H9 (cell line): ENCODE data around the gene CCDC40. TPM values are rescaled to one million over a fixed set of nuclear protein-coding genes. Genes with fewer than 3 reads are reported as not detected.

ENCODE experiments used
- DNase-seq: peaks from one replicate; pipeline ENCODE4 v3.0.0-alpha.2; 2017
- H2AFZ ChIP-seq: one replicate; pipeline ENCODE4 v1.6.1; 2013; ENCODE audit warnings: mild to moderate bottlenecking, low read length, control low read depth, moderate library complexity
- H2AK5ac ChIP-seq: 2 replicates; pipeline ENCODE4 v1.6.1; 2013; ENCODE audit warnings: low read length, control low read depth, mixed read lengths; ENCODE audit not compliant: insufficient read length
- H2BK120ac ChIP-seq: one replicate; pipeline ENCODE4 v1.6.1; 2013; ENCODE audit warnings: low read depth, mild to moderate bottlenecking, low read length, control low read depth, inconsistent platforms; ENCODE audit not compliant: poor library complexity, severe bottlenecking
- H2BK12ac ChIP-seq: 2 replicates; pipeline ENCODE4 v1.6.1; 2013; ENCODE audit warnings: low read length, control low read depth, mixed read lengths, low read depth; ENCODE audit not compliant: insufficient read length
- H2BK15ac ChIP-seq: 2 replicates; pipeline ENCODE4 v1.6.1; 2013; ENCODE audit warnings: low read depth, low read length, control low read depth
- H2BK20ac ChIP-seq: one replicate; pipeline ENCODE4 v1.6.1; 2013; ENCODE audit warnings: low read depth, mild to moderate bottlenecking, low read length, control low read depth, inconsistent platforms; ENCODE audit not compliant: poor library complexity, severe bottlenecking
- H2BK5ac ChIP-seq: 2 replicates; pipeline ENCODE4 v1.6.1; 2013; ENCODE audit warnings: low read length, control low read depth, mixed read lengths; ENCODE audit not compliant: insufficient read length
- H3K14ac ChIP-seq: 2 replicates; pipeline ENCODE4 v1.6.1; 2013; ENCODE audit warnings: low read length, control low read depth; ENCODE audit not compliant: insufficient read depth
- H3K18ac ChIP-seq: 2 replicates; pipeline ENCODE4 v1.6.1; 2013; ENCODE audit warnings: low read depth, mild to moderate bottlenecking, mixed read lengths, low read length, control low read depth; ENCODE audit not compliant: insufficient read length
- H3K23ac ChIP-seq: 2 replicates; pipeline ENCODE4 v1.6.1; 2013; ENCODE audit warnings: low read length, control low read depth, mixed read lengths, low read depth; ENCODE audit not compliant: insufficient read length
- H3K23me2 ChIP-seq: 2 replicates; pipeline ENCODE4 v1.6.1; 2013; ENCODE audit warnings: low read depth, mild to moderate bottlenecking, mixed read lengths, low read length, control low read depth; ENCODE audit not compliant: insufficient read length, poor library complexity, severe bottlenecking
- H3K27ac ChIP-seq: 2 replicates; pipeline ENCODE4 v1.5.1; 2013; ENCODE audit warnings: low read length, control low read depth, mixed read lengths, low read depth; ENCODE audit not compliant: insufficient read length
- H3K27me3 ChIP-seq: 2 replicates; pipeline ENCODE4 v1.6.1; 2013; ENCODE audit warnings: low read length, control low read depth, inconsistent platforms; ENCODE audit not compliant: insufficient read depth
- H3K4ac ChIP-seq: 2 replicates; pipeline ENCODE4 v1.6.1; 2013; ENCODE audit warnings: low read depth, mild to moderate bottlenecking, control low read depth, inconsistent platforms, low read length, moderate library complexity
- H3K4me1 ChIP-seq: 2 replicates; pipeline ENCODE4 v1.6.1; 2013; ENCODE audit warnings: low read length, control low read depth, inconsistent platforms; ENCODE audit not compliant: insufficient read depth
- H3K4me2 ChIP-seq: 2 replicates; pipeline ENCODE4 v1.6.1; 2013; ENCODE audit warnings: low read length, control low read depth, mixed read lengths; ENCODE audit not compliant: insufficient read length, insufficient read depth
- H3K56ac ChIP-seq: 2 replicates; pipeline ENCODE4 v1.6.1; 2013; ENCODE audit warnings: low read depth, mild to moderate bottlenecking, mixed read lengths, low read length, control low read depth; ENCODE audit not compliant: insufficient read length
- H3K79me1 ChIP-seq: 2 replicates; pipeline ENCODE4 v1.6.1; 2013; ENCODE audit warnings: low read depth, mild to moderate bottlenecking, moderate library complexity, low read length, control low read depth, inconsistent platforms; ENCODE audit not compliant: insufficient read depth, poor library complexity, severe bottlenecking
- H3K79me2 ChIP-seq: 2 replicates; pipeline ENCODE4 v1.6.1; 2013; ENCODE audit warnings: low read length, control low read depth, inconsistent platforms; ENCODE audit not compliant: insufficient read depth
- H3K9ac ChIP-seq: 2 replicates; pipeline ENCODE4 v1.6.1; 2013; ENCODE audit warnings: low read length, control low read depth, mixed read lengths; ENCODE audit not compliant: insufficient read length; ENCODE audit errors: extremely low read depth
- H3K9me3 ChIP-seq: one replicate; pipeline ENCODE4 v1.6.1; 2013; ENCODE audit warnings: low read depth, low read length, inconsistent platforms; ENCODE audit not compliant: control insufficient read depth
- H3T11ph ChIP-seq: one replicate; pipeline ENCODE4 v1.6.1; 2013; ENCODE audit warnings: mild to moderate bottlenecking, low read length, control low read depth, inconsistent platforms
- H4K20me1 ChIP-seq: one replicate; pipeline ENCODE4 v1.6.1; 2013; ENCODE audit not compliant: control insufficient read depth, insufficient read length, insufficient read depth
- H4K5ac ChIP-seq: 2 replicates; pipeline ENCODE4 v1.6.1; 2013; ENCODE audit warnings: low read depth, mild to moderate bottlenecking, mixed read lengths, low read length, control low read depth; ENCODE audit not compliant: insufficient read length
- H4K8ac ChIP-seq: replicated peaks from 2 replicates; pipeline ENCODE4 v1.6.1; 2013; ENCODE audit warnings: low read length, control low read depth, mixed read lengths, low read depth; ENCODE audit not compliant: insufficient read length
- H4K91ac ChIP-seq: 2 replicates; pipeline ENCODE4 v1.6.1; 2013; ENCODE audit warnings: low read depth, mild to moderate bottlenecking, moderate library complexity, mixed read lengths, low read length, control low read depth; ENCODE audit not compliant: insufficient read length
- H3K27ac Mint-ChIP-seq, 3 experiments: 2 replicates in 2 of 3; 3 replicates in 1 of 3; pipeline ENCODE4 v1.8.0; 2020 to 2021; ENCODE audit warnings: mixed read lengths in 3 of 3, mild to moderate bottlenecking in 1 of 3, moderate library complexity in 1 of 3
- H3K27me3 Mint-ChIP-seq: 2 replicates; pipeline ENCODE4 v1.8.0; 2021; ENCODE audit warnings: low read depth, mild to moderate bottlenecking, moderate library complexity, mixed read lengths
- H3K36me3 Mint-ChIP-seq, 3 experiments: 2 replicates in 2 of 3; 3 replicates in 1 of 3; pipeline ENCODE4 v1.8.0; 2020 to 2021; ENCODE audit warnings: low read depth in 3 of 3, mixed read lengths in 3 of 3; ENCODE audit not compliant: insufficient read depth in 1 of 3
- H3K4me1 Mint-ChIP-seq, 2 experiments: 2 replicates each; pipeline ENCODE4 v1.8.0; 2020; ENCODE audit warnings: mixed read lengths in 2 of 2
- H3K4me3 Mint-ChIP-seq, 2 experiments: 2 replicates in 1 of 2; 3 replicates in 1 of 2; pipeline ENCODE4 v1.8.0; 2020 to 2021; ENCODE audit warnings: mild to moderate bottlenecking in 2 of 2, mixed read lengths in 2 of 2, moderate library complexity in 1 of 2
- H3K9me3 Mint-ChIP-seq, 2 experiments: 2 replicates in 1 of 2; 3 replicates in 1 of 2; pipeline ENCODE4 v1.8.0; 2020; ENCODE audit warnings: mild to moderate bottlenecking in 2 of 2, mixed read lengths in 2 of 2, moderate library complexity in 1 of 2
- CTCF ChIP-seq: fragments of 200-600 bp; sonication (generic); conservative IDR thresholded peaks from 3 replicates; pipeline ENCODE4 v1.8.0; 2021; ENCODE audit warnings: antibody characterized with exemption, mild to moderate bottlenecking
- WGBS: extraction: QIAGEN DNeasy Blood & Tissue Kit; methylation state at CpG from one replicate; pipeline ENCODE4 v1.1.7; 2013; ENCODE audit warnings: missing lambda C conversion rate, low lambda C conversion rate, mixed read lengths; ENCODE audit not compliant: insufficient read length; ENCODE audit errors: extremely low coverage; 5-methylcytosine and 5-hydroxymethylcytosine counted together
- total RNA-seq: library from RNA; stranded (reverse); gene quantifications from 2 replicates; pipeline ENCODE4 v1.2.1, GENCODE V29; 2021

Gene CCDC40
- total RNA-seq, 1 experiment from 2014 or later: 8.9 TPM

DNA sequence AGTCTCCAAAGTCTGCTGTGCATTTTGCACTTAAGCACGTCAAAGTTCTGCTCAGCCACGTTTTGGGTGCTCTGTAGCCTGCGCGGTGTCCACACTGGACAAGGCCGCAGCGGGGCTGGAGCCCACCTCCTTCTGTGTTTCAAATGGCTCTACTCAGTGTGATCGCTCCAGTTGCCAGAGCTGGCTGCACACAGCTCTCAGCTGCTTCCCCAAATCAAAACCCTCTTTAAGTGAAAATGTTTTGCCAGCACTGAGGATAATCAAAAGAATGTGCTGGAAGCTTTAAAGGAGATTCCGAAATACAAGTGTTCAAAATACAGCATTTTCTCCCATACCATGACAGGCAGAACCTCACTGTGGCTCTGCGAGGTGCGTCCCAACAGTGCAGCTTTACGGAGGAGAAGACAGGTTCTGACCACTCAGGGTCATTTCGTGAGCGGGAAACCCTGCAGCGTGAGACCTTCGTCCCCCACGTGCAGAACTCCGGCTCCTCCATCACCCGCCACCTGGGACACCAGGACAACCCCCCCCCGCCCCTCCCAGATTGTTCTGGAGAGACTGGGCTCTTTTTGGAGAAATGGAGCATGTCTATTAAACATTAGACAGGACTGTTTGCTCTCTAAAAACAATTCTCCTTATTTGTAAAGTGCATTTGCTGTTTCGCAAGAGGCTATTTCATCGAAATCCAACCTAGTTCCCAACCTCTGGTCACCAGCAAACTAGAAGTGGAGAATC, 17.4 kb upstream of the CCDC40 start:
- Histone ChIP-seq H3K79me1 (peaks cover 4% of the 10 kb centered on the region), H3K27ac (no peak overlapping the region), H2BK12ac (no peak overlapping the region), H3K23ac (no peak overlapping the region), H4K8ac (no peak overlapping the region), H4K20me1 (peaks cover 2% of the 10 kb centered on the region), H3K4me1 (no peaks in the 10 kb centered on the region; the same call in 1 of the 2 replicates), H3T11ph (no peak overlapping the region), H3K23me2 (no peaks in the 10 kb centered on the region), H4K5ac (no peak overlapping the region), H3K79me2 (peaks cover 3% of the 10 kb centered on the region; the same call in 1 of the 2 replicates), H3K18ac (no peak overlapping the region), H3K4ac (no peak overlapping the region), H2AFZ (no peak overlapping the region), H4K91ac (no peak overlapping the region), H3K14ac (no peak overlapping the region), H3K56ac (no peak overlapping the region), H2BK15ac (no peak overlapping the region), H2BK120ac (no peak overlapping the region), H2BK5ac (no peak overlapping the region), H3K9me3 (no peaks in the 10 kb centered on the region), H2AK5ac (no peak overlapping the region), H2BK20ac (no peak overlapping the region), H3K27me3 (no peaks in the 10 kb centered on the region), H3K9ac (no peak overlapping the region), H3K4me2 (no peak overlapping the region)
- Mint-ChIP-seq H3K4me1 (peaks cover 0 to 3% of the 10 kb centered on the region in 2 experiments; a peak in 1 of 4 replicates), H3K4me3 (no peak overlapping the region), H3K9me3 (peaks cover 0 to 3% of the 10 kb centered on the region in 2 experiments; a peak in 2 of 5 replicates), H3K27me3 (no peaks in the 10 kb centered on the region), H3K36me3 (peaks cover 16 to 25% (median 17%) of the 10 kb centered on the region in 3 experiments), H3K27ac (peak overlapping the region in 1 of 3 experiments; percentile 61; a peak in 1 of 7 replicates)
- DNase-seq: no peak
- WGBS: no CpG with 5 or more reads among the region's 21 CpGs
- TF ChIP-seq CTCF: no peak
